Heart right ventricle (tissue), 16 donors: ENCODE measurements around the gene MVB12B. TPM values are rescaled to one million over a fixed set of nuclear protein-coding genes. Genes with fewer than 3 reads are reported as not detected.
A peak's percentile ranks its signal among the peaks of the same experiment; 100 is the strongest.

ENCODE experiments used
- ATAC-seq, 8 donors: fragments of 200-7000 bp; cut with Tn5 transposase; one replicate each; pipeline ENCODE4 v1.9.1; 2020; ENCODE audit warnings: mild to moderate bottlenecking in 8 of 8, moderate library complexity in 8 of 8, moderate number of reproducible peaks in 1 of 8
- DNase-seq, 2 donors: peaks; one replicate each; pipeline ENCODE4 v3.0.0-alpha.2; 2020
- H3K27ac ChIP-seq, 10 donors: fragments of 200-600 bp; sonication (generic) in 2 of 10; one replicate each; pipeline versions ENCODE4 v1.5.0 to v1.8.0; 2020 to 2022; ENCODE audit warnings: mild to moderate bottlenecking in 3 of 10
- H3K27me3 ChIP-seq, 7 donors: fragments of 200-600 bp; one replicate each; pipeline ENCODE4 v1.8.0; 2021 to 2022; ENCODE audit warnings: mild to moderate bottlenecking in 2 of 7
- H3K36me3 ChIP-seq, 9 donors: fragments of 200-600 bp; sonication (generic) in 1 of 9; one replicate each; pipeline versions ENCODE4 v1.5.0 to v1.8.0; 2020 to 2022; ENCODE audit warnings: mild to moderate bottlenecking in 2 of 9
- H3K4me1 ChIP-seq, 9 donors: fragments of 200-600 bp; sonication (generic) in 1 of 9; one replicate each; pipeline versions ENCODE4 v1.5.0 to v1.8.0; 2020 to 2022; ENCODE audit warnings: mild to moderate bottlenecking in 4 of 9
- H3K4me3 ChIP-seq, 10 donors: fragments of 200-600 bp; sonication (generic) in 2 of 10; one replicate each; pipeline versions ENCODE4 v1.5.0 to v1.8.0; 2020 to 2022; ENCODE audit warnings: mild to moderate bottlenecking in 7 of 10, moderate library complexity in 2 of 10
- H3K9me3 ChIP-seq, 11 donors: fragments of 200-600 bp in 10 of 11; sonication (generic) in 2 of 11; one replicate each; pipeline versions ENCODE4 v1.5.0 to v1.8.0; 2013 to 2022; ENCODE audit warnings: mild to moderate bottlenecking in 2 of 11, control low read depth in 1 of 11, moderate library complexity in 1 of 11
- WGBS, 2 donors: extraction: QIAGEN DNeasy Blood & Tissue Kit; methylation state at CpG; one replicate each; pipeline ENCODE4 v1.1.7; 2013; ENCODE audit warnings: inconsistent platforms in 1 of 2; 5-methylcytosine and 5-hydroxymethylcytosine counted together
- intact Hi-C, 10 donors: fragments of 100-400 bp; cut with DNase I; formaldehyde crosslinking; loops; one replicate each; pipeline versions ENCODE4 v1.11.1 to v1.14.2; 2022
- polyA plus RNA-seq, 2 donors: library from polyadenylated mRNA; stranded (reverse); fragments of 200-250 nt; gene quantifications; one replicate each; pipeline ENCODE4 v1.2.3, GENCODE V29; 2013
- total RNA-seq, 10 donors: library from RNA; stranded (reverse); fragmentation: NEBNext Ultra II Directional in 3 of 10; extraction: Animal tissue kit (Norgen Biotek cat#: 25700) in 3 of 10; gene quantifications; one replicate each; pipeline versions ENCODE4 v1.2.1 to v1.2.4, GENCODE V29; 2021 to 2023
- TF ChIP-seq, protein P1 (sequence below), 9 donors: fragments of 200-600 bp; sonication (generic) in 2 of 9; IDR thresholded peaks; one replicate each; pipeline versions ENCODE4 v1.5.0 to v1.8.0; 2021 to 2022; ENCODE audit warnings: antibody characterized with exemption in 9 of 9, mild to moderate bottlenecking in 5 of 9, moderate library complexity in 1 of 9
- donor health status: Arrhythmogenic right ventricular cardiomyopathy.
- donor health status: ischemic (EF 13 %, LVEDD 7.1; RV severe dilation, severe dysfunction).
- donor health status: healthy with polysubstance abuse.
- donor health status: DM: no; HTN: yes; CAD: no.
- donor health status: DM: no; HTN: no; CAD: no.
- donor health status: ischemic (EF 25% LVEDD 6.9; RV normal size, moderate dysfunction).
- donor health status: ischemic (EF 25% LVEDD 5.7; RV mildly dilated, moderate dysfunction).
- donor health status: healthy.
- donor health status: DM: yes; HTN: yes; CAD: no.
- donor health status: Ischemic cardiomyopathy.
- donor health status: ischemic (EF 35%, LVEDD 5.7; RV mildly dilated, moderate dysfunction).
- donor health status: nonischemic (EF 11% LVEDD 7.7; RV severe dilation, severe dysfunction).
- donor health status: DM: yes; HTN: yes; CAD: no.
- donor health status: PGD.
- donor health status: ischemic (EF 29% LVEDD 5.4; RV normal size, mild dysfunction).
- donor health status: nonischemic (EF 23%, LVEDD 6.1; RV moderate dilation, normal function).

Gene MVB12B
- total and polyA plus RNA-seq, 12 donors, result 2.8 to 16.5 (median 10.6) TPM

DNA sequence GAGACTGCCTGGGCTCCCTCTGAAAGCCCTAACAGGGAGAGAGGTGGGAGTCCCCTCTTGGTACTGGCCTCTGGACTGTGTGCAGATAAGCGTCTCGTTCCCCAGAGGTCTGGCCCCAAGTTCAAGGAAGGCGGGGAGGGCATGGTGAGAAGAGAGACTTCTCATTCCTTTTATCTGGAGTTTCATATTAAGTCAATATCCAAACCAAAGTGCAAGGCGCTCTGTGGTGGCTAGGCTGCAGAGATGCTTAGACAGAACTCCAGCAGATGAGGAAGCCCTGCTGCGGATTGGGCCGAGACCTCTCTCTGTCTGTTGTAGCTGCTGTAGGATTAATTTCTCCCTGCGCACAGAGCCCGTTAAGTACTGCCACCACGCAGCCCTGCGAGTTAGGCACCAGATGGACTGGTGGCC lies 16.0 kb downstream of the MVB12B start:
- WGBS, 2 donors, result 90 to 92% methylated on average over 10 of the region's 10 CpGs
- H3K27me3 ChIP-seq, result no peaks in the 10 kb centered on the region
- ATAC-seq, result no peak
- H3K9me3 ChIP-seq, result no peaks in the 10 kb centered on the region
- TF ChIP-seq, protein P1, sequence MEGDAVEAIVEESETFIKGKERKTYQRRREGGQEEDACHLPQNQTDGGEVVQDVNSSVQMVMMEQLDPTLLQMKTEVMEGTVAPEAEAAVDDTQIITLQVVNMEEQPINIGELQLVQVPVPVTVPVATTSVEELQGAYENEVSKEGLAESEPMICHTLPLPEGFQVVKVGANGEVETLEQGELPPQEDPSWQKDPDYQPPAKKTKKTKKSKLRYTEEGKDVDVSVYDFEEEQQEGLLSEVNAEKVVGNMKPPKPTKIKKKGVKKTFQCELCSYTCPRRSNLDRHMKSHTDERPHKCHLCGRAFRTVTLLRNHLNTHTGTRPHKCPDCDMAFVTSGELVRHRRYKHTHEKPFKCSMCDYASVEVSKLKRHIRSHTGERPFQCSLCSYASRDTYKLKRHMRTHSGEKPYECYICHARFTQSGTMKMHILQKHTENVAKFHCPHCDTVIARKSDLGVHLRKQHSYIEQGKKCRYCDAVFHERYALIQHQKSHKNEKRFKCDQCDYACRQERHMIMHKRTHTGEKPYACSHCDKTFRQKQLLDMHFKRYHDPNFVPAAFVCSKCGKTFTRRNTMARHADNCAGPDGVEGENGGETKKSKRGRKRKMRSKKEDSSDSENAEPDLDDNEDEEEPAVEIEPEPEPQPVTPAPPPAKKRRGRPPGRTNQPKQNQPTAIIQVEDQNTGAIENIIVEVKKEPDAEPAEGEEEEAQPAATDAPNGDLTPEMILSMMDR (IDR thresholded peaks at IDR 0.05), result no peak
- no peak for DNase-seq
- H3K4me3 ChIP-seq, result no peak overlapping the region
- H3K27ac ChIP-seq, result no peak overlapping the region
- H3K36me3 ChIP-seq, result peaks cover 0 to 59% (median 13%) of the 10 kb centered on the region in 9 donors
- intact Hi-C loops, result no loop called here
- peaks cover 0 to 29% (median 4%) of the 10 kb centered on the region in 9 donors for H3K4me1 ChIP-seq

DNA sequence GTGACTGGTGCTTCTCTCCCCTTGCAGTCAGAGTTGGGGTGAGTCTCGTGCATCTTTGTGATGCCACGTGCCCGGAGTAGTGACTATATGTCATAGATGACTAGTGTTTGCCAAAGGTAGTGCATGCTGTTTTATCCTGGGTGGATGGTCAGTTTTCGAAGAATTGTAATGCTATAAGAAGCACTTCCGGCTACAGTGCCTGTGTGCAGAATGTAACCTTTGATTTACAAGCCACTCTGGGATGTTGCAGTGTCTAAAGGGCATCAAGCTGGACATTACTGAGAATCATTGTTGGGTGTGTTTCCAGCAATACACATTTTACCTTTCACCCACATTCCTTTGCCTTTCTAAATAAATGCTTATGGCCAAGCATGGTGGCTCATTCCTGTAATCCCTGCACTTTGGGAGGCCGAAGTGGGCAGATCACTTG lies 16.7 kb downstream of the MVB12B start:
- no peaks in the 10 kb centered on the region for H3K9me3 ChIP-seq
- H3K27ac ChIP-seq, result no peak overlapping the region
- H3K36me3 ChIP-seq, result peaks cover 0 to 59% (median 13%) of the 10 kb centered on the region in 9 donors
- no peak overlapping the region for H3K4me3 ChIP-seq
- intact Hi-C loops, result no loop called here
- peaks cover 0 to 29% (median 11%) of the 10 kb centered on the region in 9 donors for H3K4me1 ChIP-seq
- WGBS, 2 donors, result 94 to 95% methylated on average over 6 of the region's 6 CpGs
- no peaks in the 10 kb centered on the region for H3K27me3 ChIP-seq
- TF ChIP-seq, protein P1 (IDR thresholded peaks at IDR 0.05), result no peak
- DNase-seq, result no peak
- ATAC-seq, result no peak

DNA sequence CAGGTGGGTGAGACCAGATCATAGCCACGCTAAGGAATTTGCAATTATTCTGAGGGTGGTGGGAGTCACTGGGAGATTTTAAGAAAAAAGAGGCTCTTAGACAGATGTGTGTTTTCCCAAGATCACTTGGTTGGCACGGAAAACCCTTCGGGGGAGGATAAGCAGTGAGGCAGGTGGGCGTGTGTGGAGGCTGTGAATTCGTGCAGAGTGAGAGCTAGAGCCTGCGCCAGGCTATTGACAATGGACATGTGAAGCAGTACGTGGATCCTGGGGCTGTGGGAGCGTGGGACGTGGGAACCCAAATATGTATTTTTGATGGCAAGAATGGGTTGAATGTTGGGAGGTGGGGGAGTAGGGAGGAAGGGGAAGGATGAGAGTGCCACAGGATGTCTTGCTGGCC lies 19.4 kb downstream of the MVB12B start:
- TF ChIP-seq, protein P1 (IDR thresholded peaks at IDR 0.05), result no peak
- Histone ChIP-seq H3K4me3 (no peak overlapping the region), H3K4me1 (peaks cover 0 to 34% (median 11%) of the 10 kb centered on the region in 9 donors), H3K36me3 (peaks cover 0 to 55% (median 8%) of the 10 kb centered on the region in 9 donors), H3K27ac (no peak overlapping the region), H3K27me3 (no peaks in the 10 kb centered on the region), H3K9me3 (peaks cover 0 to 13% (median 5%) of the 10 kb centered on the region in 11 donors)
- ATAC-seq (no peak), DNase-seq (no peak)
- WGBS, 2 donors, result 94 to 96% methylated on average over 9 of the region's 9 CpGs
- intact Hi-C loops, result no loop called here

DNA sequence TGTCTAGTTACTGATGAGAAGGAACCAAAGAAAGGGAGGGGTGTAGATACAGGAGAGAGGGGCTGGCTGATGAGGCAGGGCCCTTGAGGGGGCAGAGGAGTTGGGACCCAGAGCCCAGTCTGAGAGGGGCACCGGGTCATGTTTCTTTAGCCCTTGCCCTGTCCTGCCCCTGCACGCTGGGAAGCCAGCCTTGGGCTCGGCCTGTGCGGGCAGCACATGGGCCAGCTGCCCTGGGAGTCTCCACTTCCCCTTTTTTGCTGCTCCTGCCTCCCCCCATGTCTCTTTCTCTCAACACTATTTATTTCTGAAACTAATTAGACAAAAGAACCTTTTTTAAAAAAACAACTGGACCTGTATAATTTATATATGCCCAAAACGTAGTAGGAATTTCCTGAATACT lies 20.5 kb downstream of the MVB12B start:
- DNase-seq, result no peak
- Histone ChIP-seq H3K4me3 (no peak overlapping the region), H3K9me3 (peaks cover 0 to 20% (median 10%) of the 10 kb centered on the region in 11 donors), H3K4me1 (peaks cover 0 to 34% (median 11%) of the 10 kb centered on the region in 9 donors), H3K27ac (peak overlapping the region in 4 of 10 donors; percentile 15 to 82 (median 43)), H3K27me3 (no peaks in the 10 kb centered on the region), H3K36me3 (peaks cover 0 to 50% (median 4%) of the 10 kb centered on the region in 9 donors)
- intact Hi-C loops, result no loop called here
- ATAC-seq, result peak in 6 of 8 donors; percentile 41 to 77 (median 73)
- TF ChIP-seq, protein P1 (IDR thresholded peaks at IDR 0.05), result no peak
- WGBS, 2 donors, result 91 to 98% methylated on average over 5 of the region's 5 CpGs
